H1 (cell line): Measurements from ENCODE around the gene CELF4.

Source experiments
- CHD1 ChIP-seq: IDR thresholded peaks from 2 replicates; pipeline ENCODE4 v1.6.1; 2012; ENCODE audit warnings: low read depth, low read length, improper control_type of control experiment
- CTCF ChIP-seq, 3 experiments: IDR thresholded peaks; 1 replicate in 2 of 3; 2 replicates in 1 of 3; pipeline versions ENCODE4 v1.5.1 to v1.6.1; 2011; ENCODE audit warnings: low read length in 3 of 3, mild to moderate bottlenecking in 3 of 3, inconsistent platforms in 2 of 3, low read depth in 1 of 3, moderate library complexity in 1 of 3; ENCODE audit not compliant: insufficient read depth in 1 of 3; ENCODE audit errors: control extremely low read depth in 1 of 3
- EGR1 ChIP-seq: IDR thresholded peaks from 2 replicates; pipeline ENCODE4 v1.6.1; 2011; ENCODE audit warnings: low read depth, low read length, borderline replicate concordance
- EP300 ChIP-seq, 2 experiments: IDR thresholded peaks; 1 replicate in 1 of 2; 2 replicates in 1 of 2; pipeline ENCODE4 v1.6.1; 2011 to 2012; ENCODE audit warnings: low read depth in 2 of 2, low read length in 2 of 2, mild to moderate bottlenecking in 2 of 2, borderline replicate concordance in 1 of 2, inconsistent platforms in 1 of 2, moderate library complexity in 1 of 2
- GTF2F1 ChIP-seq: IDR thresholded peaks from 2 replicates; pipeline ENCODE4 v1.6.1; 2012; ENCODE audit warnings: low read depth, low read length, improper control_type of control experiment, borderline replicate concordance
- HDAC6 ChIP-seq: IDR thresholded peaks from one replicate; pipeline ENCODE4 v1.7.1; 2012; ENCODE audit warnings: low read depth, mild to moderate bottlenecking, inconsistent platforms, low read length, moderate library complexity
- MAX ChIP-seq: IDR thresholded peaks from 2 replicates; pipeline ENCODE4 v1.6.1; 2012; ENCODE audit warnings: inconsistent platforms
- SP2 ChIP-seq: IDR thresholded peaks from 2 replicates; pipeline ENCODE4 v1.6.1; 2012; ENCODE audit warnings: mild to moderate bottlenecking, low read length, inconsistent platforms
- USF2 ChIP-seq: IDR thresholded peaks from 2 replicates; pipeline ENCODE4 v1.6.1; 2011; ENCODE audit warnings: low read length, improper control_type of control experiment
- ZNF274 ChIP-seq: IDR thresholded peaks from 2 replicates; pipeline ENCODE4 v1.7.0; 2012; ENCODE audit warnings: low read length, borderline replicate concordance; ENCODE audit errors: extremely low read depth

- TF ChIP-seq CTCF (IDR thresholded peaks at IDR 0.05; ENCODE audit: control extremely low read depth in 1 of 3, insufficient read depth in 1 of 3, low read depth in 1 of 3, low read length in 3 of 3) (no peak), ZNF274 (no peak), EP300 (IDR thresholded peaks at IDR 0.05; ENCODE audit: borderline replicate concordance in 1 of 2, low read depth in 2 of 2, low read length in 2 of 2) (no peak), EGR1 (no peak), SP2 (no peak), CHD1 (no peak), GTF2F1 (no peak), USF2 (no peak), HDAC6 (no peak), MAX (no peak)
These were observed 38.4 kb upstream of the CELF4 start for GRCh38 chr18:37604032-37604431.
